Measurements from ENCODE around the gene MAN2A2.

The MAN2A2 gene

DNA sequence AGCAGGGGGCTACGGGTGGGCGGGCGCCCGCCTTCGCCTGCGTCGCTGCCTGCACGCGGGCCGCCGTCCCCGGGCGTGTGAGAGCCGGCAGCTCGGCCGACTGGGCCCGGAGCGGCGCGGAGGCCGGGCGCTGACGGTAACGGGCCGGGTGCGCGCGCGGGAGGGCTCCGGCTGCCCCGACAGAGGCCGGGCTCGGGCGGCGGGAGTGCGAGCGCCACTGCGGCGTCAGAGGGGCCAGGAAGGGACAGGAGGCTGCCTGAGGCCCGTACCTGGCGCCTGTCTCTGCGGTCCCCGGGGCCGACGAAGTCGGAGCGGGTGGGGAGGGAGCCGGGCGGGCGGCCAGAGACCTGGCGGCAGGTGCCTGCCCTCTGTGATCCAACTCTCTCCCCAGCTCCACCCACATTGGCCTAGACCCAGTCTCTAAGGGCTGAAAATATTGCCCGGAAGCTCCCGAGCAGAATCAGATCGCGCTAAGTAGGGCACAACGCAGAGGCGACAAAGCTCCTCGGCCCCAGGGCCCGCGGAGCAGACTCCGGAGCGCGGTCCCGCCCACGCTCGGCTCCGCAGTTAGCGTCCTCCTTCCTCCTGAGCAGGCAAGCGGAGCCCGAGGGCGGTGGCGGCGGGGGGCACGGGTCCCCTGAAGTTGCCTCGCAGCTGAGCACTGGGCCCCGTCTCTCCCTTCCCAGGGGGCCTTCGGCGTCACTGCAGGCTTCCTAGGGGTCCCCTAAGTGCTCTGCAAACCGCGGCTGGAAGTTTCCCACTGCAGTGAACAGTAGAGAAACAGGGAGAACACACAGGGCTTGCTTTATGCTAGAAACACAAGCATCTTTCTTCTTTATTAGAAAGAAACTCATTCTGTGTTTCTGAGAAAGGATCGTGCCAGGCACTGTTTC, at the start of gene MAN2A2:
Gene MAN2A2, plus strand, starts transcription at position 463 of the 893 bp plus-strand sequence. CDS start 906 bp downstream, outside the sequence.
- DNase-seq: peak; percentile 96

DNA sequence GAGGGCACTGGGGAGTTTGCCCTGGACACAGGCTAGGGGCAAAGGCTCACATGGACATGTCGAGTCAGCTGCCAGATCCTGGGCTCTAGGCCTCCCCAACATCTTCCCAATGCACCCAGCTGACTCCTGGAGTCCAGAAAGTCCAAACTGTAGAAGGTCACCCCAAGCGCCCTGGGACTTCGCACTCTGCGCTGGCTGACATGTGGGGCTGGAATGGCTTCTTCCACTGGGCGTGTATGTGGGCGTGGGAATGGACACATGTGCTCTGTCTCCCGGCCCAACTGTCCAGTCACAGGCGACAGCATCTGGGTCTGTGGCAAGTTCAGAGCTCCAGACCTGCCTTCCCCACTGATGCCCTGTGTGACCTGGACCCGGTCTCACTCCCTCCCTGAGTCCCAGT, 48.0 kb upstream of the MAN2A2 start:
- DNase-seq: no peak

- no peak for DNase-seq
These were observed 45.8 kb upstream of the MAN2A2 start for GRCh38 chr15:90857337-90857736.

GRCh38 chr15:90857883-90858443, 45.1 kb upstream of the MAN2A2 start:
- no peak for DNase-seq

GRCh38 chr15:90859234-90860131, 43.6 kb upstream of the MAN2A2 start:
- DNase-seq: no peak

DNA sequence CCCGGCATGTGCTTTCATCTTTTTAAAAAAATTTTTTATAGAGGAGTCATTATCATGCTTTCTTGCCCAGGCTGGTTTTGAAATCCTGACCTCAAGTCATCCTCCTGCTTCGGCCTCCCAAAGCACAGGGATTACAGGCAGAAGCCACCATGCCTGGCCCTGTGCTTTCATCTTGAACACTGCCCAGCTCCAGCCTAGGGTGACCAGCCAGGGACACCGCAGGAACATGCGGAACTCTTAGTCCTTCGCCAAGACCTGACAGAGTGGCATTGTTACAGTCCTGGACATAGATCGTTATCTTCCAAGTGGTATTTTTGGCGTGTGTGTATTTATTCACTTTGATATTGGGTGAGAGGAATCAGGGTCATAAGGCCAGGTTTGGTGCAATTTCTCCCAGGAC, 42.7 kb upstream of the MAN2A2 start:
- no peak for DNase-seq

GRCh38 chr15:90860942-90861675, 42.0 kb upstream of the MAN2A2 start:
- no peak for DNase-seq

DNA sequence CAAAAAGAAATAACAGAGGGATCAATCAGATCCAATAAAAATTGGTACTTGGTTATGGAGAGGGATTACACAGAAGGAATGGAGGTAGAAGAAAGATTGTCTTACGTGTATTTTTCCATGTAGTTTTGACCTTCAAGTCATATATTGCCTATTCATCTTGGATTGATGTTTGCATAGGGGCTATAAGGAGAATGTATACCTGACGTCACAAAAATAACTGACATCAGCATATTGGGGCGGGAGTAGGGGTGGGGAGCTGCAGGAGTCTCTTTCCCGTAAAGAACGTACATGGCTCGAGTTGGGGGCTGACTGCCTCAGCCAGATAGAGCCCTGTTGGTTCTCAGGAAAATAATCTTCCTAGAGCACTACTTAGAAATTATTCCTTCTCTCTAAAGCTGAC, 40.6 kb upstream of the MAN2A2 start:
- DNase-seq: no peak

DNA sequence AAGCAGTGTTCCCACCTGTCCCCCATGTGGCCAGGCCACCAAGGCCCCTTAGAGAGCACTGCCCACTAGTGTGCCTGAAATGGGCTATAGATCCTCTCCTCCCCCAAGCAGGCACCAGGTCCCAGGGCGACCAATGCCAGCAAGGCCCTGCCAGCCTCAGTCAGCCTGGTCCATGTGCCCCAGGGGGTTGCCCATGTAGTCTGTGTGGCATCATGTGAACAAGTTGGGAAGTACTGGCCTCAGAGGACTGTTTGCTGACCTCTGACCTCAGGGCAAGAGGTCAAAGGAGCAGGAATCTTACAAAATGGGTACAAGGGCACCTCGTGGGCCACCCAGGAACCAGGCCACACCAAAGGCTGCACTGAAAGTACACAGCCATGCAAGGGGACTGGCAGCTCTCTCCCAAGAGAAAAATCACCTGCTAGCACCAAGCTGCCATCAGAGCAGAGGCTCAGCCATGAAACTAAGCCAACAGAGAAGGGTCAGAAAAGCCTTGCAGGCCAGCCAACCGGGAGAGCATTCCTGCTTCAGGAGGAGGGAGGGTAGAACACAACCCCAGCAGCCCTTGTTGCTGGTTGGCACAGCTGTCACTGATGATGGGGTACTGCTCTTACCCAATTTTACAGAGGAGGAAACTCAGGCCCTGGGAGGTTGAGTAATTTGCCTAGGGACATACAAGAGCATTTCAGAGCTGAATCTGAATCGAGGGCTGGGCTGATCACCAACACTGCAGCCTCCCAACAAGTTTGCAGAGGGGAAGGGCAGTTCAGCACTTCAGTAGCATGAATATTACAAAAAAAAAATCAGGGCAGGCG, 39.9 kb upstream of the MAN2A2 start:
- peak; percentile 67 for DNase-seq

GRCh38 chr15:90863987-90864386, 39.1 kb upstream of the MAN2A2 start:
- no peak for DNase-seq

DNA sequence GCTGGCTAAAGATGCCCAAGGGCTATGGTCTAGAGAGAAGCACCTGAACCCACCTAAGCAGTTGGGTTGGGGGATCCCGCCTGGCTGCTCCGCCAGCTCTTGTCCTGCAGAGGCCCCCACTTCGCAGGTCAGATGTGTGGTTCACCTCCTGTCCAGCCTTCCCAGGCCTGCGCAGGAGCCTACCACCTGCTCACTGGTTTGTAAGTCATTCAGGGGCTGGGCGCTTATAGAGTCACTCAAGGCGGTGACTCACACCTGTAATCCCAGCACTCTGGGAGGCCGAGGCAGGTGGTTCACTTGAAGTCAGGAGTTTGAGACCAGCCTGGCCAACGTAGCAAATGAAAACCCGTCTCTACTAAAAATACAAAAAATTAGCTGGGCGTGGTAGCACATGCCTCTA, 38.6 kb upstream of the MAN2A2 start:
- no peak for DNase-seq

- no peak for DNase-seq
These were observed 37.4 kb upstream of the MAN2A2 start for GRCh38 chr15:90865702-90866101.

GRCh38 chr15:90866161-90866715, 36.9 kb upstream of the MAN2A2 start:
- DNase-seq: no peak

GRCh38 chr15:90866800-90867199, 36.3 kb upstream of the MAN2A2 start:
- no peak for DNase-seq

GRCh38 chr15:90868261-90868689, 34.8 kb upstream of the MAN2A2 start, which contains the start of gene FURIN:
Gene FURIN, plus strand, starts transcription at chr15:90868588. Its CDS starts 7,153 bp downstream, at chr15:90875741.
- no peak for DNase-seq

- DNase-seq: peak; percentile 86
These were observed 34.0 kb upstream of the MAN2A2 start for GRCh38 chr15:90869140-90869541.

- DNase-seq: peak; percentile 88
These were observed 33.3 kb upstream of the MAN2A2 start for GRCh38 chr15:90869601-90870353.

- peak; percentile 43 for DNase-seq
These were observed 32.6 kb upstream of the MAN2A2 start for GRCh38 chr15:90870354-90871138.

DNA sequence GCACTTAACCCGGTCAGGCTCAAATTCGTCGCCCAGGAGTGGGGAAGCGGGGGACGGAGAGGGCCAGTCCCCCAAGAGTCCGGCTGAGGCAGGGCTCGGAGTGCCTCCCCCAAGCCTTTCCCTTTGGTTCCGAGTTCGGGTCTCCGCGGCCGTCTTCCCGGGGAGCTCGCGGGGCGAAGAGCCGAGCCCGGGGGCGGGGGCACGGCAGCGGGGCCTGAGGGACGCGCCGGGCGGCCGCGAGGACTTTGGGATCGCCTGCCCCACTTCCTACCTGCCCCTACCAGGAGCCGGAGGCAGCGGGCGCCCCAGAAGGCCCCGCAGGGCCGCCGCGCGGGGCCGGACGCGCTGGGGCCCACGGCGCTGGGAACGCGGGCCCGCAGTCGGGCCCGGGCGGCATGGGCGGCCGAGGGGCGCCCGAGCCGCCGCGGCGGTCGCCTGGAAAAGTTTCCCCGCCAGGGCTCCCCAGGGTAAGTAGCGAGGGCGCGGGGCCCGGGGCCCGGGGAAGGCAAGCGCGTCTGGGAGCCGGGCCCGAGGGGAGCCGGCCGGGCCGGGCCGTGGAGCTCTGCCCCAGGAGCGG, 31.9 kb upstream of the MAN2A2 start:
- peak; percentile 54 for DNase-seq

Measured in hematopoietic multipotent progenitor cell treated with erythropoietin and hydrocortisone succinate and interleukin-3 and kit ligand, for 4 days (in vitro differentiated cells).